Liver (tissue), 9 donors: ENCODE data around the gene PFDN2. TPM values are rescaled to one million over a fixed set of nuclear protein-coding genes. Genes with fewer than 3 reads are reported as not detected.

Experiments
- DNase-seq: peaks from one replicate; pipeline ENCODE4 v3.0.0-alpha.2; 2017; ENCODE audit warnings: low spot score
- H3K27ac ChIP-seq, 2 donors: one replicate each; pipeline ENCODE4 v1.7.0; 2013; ENCODE audit warnings: inconsistent platforms in 2 of 2, low read length in 2 of 2, control low read depth in 1 of 2, low read depth in 1 of 2, mild to moderate bottlenecking in 1 of 2
- H3K27me3 ChIP-seq, 4 donors: one replicate each; pipeline versions ENCODE4 v1.6.1 to v1.7.0; 2013; ENCODE audit warnings: low read length in 3 of 4, inconsistent platforms in 1 of 4, mild to moderate bottlenecking in 1 of 4, moderate library complexity in 1 of 4; ENCODE audit not compliant: control insufficient read depth in 4 of 4, insufficient read depth in 4 of 4
- H3K36me3 ChIP-seq, 4 donors: one replicate each; pipeline versions ENCODE4 v1.6.1 to v1.7.0; 2013; ENCODE audit warnings: low read length in 3 of 4, mild to moderate bottlenecking in 3 of 4, low read depth in 1 of 4, moderate library complexity in 1 of 4; ENCODE audit not compliant: control insufficient read depth in 4 of 4, insufficient read depth in 3 of 4
- H3K4me1 ChIP-seq, 4 donors: one replicate each; pipeline versions ENCODE4 v1.6.1 to v1.7.0; 2013; ENCODE audit warnings: low read length in 3 of 4, mild to moderate bottlenecking in 3 of 4, moderate library complexity in 1 of 4; ENCODE audit not compliant: control insufficient read depth in 4 of 4, insufficient read depth in 4 of 4
- H3K4me3 ChIP-seq, 3 donors: one replicate each; pipeline versions ENCODE4 v1.6.1 to v1.7.0; 2013; ENCODE audit warnings: low read length in 3 of 3, control low read depth in 1 of 3, low read depth in 1 of 3, mild to moderate bottlenecking in 1 of 3
- H3K9ac ChIP-seq, 2 donors: one replicate each; pipeline ENCODE4 v1.7.0; 2013; ENCODE audit warnings: low read length in 2 of 2, mild to moderate bottlenecking in 2 of 2, moderate library complexity in 2 of 2, control low read depth in 1 of 2, low read depth in 1 of 2
- H3K9me3 ChIP-seq, 4 donors: one replicate each; pipeline versions ENCODE4 v1.6.1 to v1.7.0; 2013; ENCODE audit warnings: low read length in 3 of 4; ENCODE audit not compliant: control insufficient read depth in 4 of 4
- ATF3 ChIP-seq: IDR thresholded peaks from 2 replicates; pipeline ENCODE4 v1.6.1; 2016; ENCODE audit warnings: antibody characterized with exemption
- EGR1 ChIP-seq, 2 donors: IDR thresholded peaks; 2 replicates each; pipeline ENCODE4 v1.6.1; 2016 to 2018; ENCODE audit warnings: antibody characterized with exemption in 2 of 2, low read depth in 2 of 2
- FOXA1 ChIP-seq: IDR thresholded peaks from 2 replicates; pipeline ENCODE4 v1.6.1; 2016; ENCODE audit warnings: antibody characterized with exemption
- FOXA2 ChIP-seq: IDR thresholded peaks from 2 replicates; pipeline ENCODE4 v1.6.1; 2016; ENCODE audit warnings: antibody characterized with exemption
- GABPA ChIP-seq, 2 donors: IDR thresholded peaks in 1 of 2; conservative IDR thresholded peaks in 1 of 2; 2 replicates each; pipeline ENCODE4 v1.6.1; 2016; ENCODE audit warnings: antibody characterized with exemption in 2 of 2, mild to moderate bottlenecking in 1 of 2, moderate library complexity in 1 of 2
- HNF4A ChIP-seq, 2 donors: conservative IDR thresholded peaks; 2 replicates each; pipeline ENCODE4 v1.6.1; 2016; ENCODE audit warnings: antibody characterized with exemption in 2 of 2, mild to moderate bottlenecking in 2 of 2
- HNF4G ChIP-seq: IDR thresholded peaks from 2 replicates; pipeline ENCODE4 v1.6.1; 2016; ENCODE audit warnings: antibody characterized with exemption
- JUND ChIP-seq, 2 donors: IDR thresholded peaks; 2 replicates each; pipeline ENCODE4 v1.6.1; 2016; ENCODE audit warnings: antibody characterized with exemption in 2 of 2
- NR2F2 ChIP-seq: IDR thresholded peaks from 2 replicates; pipeline ENCODE4 v1.6.1; 2016; ENCODE audit warnings: antibody characterized with exemption
- RAD21 ChIP-seq, 2 donors: IDR thresholded peaks; 2 replicates each; pipeline ENCODE4 v1.6.1; 2016; ENCODE audit warnings: antibody characterized with exemption in 2 of 2, mild to moderate bottlenecking in 2 of 2
- REST ChIP-seq: IDR thresholded peaks from 2 replicates; pipeline ENCODE4 v1.6.1; 2016; ENCODE audit warnings: antibody characterized with exemption, mild to moderate bottlenecking
- RXRA ChIP-seq, 2 donors: IDR thresholded peaks; 2 replicates each; pipeline ENCODE4 v1.6.1; 2017 to 2018; ENCODE audit warnings: antibody characterized with exemption in 2 of 2, mild to moderate bottlenecking in 1 of 2
- SP1 ChIP-seq: IDR thresholded peaks from 2 replicates; pipeline ENCODE4 v1.6.1; 2018; ENCODE audit warnings: antibody characterized with exemption, mild to moderate bottlenecking
- TAF1 ChIP-seq: conservative IDR thresholded peaks from 2 replicates; pipeline ENCODE4 v1.6.1; 2016; ENCODE audit warnings: antibody characterized with exemption, mild to moderate bottlenecking
- YY1 ChIP-seq: IDR thresholded peaks from 2 replicates; pipeline ENCODE4 v1.6.1; 2016; ENCODE audit warnings: antibody characterized with exemption, mild to moderate bottlenecking
- WGBS: extraction: QIAGEN DNeasy Blood & Tissue Kit; methylation state at CpG from one replicate; pipeline ENCODE4 v1.1.7; 2013; 5-methylcytosine and 5-hydroxymethylcytosine counted together
- polyA plus RNA-seq, 2 donors: library from polyadenylated mRNA; stranded (reverse) in 1 of 2; unstranded in 1 of 2; fragments of 200-250 nt in 1 of 2; fragments of >200 nt in 1 of 2; fragmentation: Nextera tagmentation in 1 of 2; extraction: Ambion mirVana in 1 of 2; gene quantifications; one replicate each; pipeline versions ENCODE4 v1.2.1 to v1.2.3, GENCODE V29; 2013 to 2015
- total RNA-seq, 2 donors: library from RNA; depleted of rRNA; stranded (reverse); fragments of >200 nt; gene quantifications; one replicate each; pipeline ENCODE4 v1.2.3, GENCODE V29; 2014
- TF ChIP-seq, protein P1 (sequence below): fragments of 150-350 bp; IDR thresholded peaks from 2 replicates; pipeline ENCODE4 v1.5.1; 2017; ENCODE audit warnings: improper control_type of control experiment, low read depth, low read length; ENCODE audit not compliant: missing input control
- TF ChIP-seq, protein P2 (sequence below): IDR thresholded peaks from 2 replicates; pipeline ENCODE4 v1.6.1; 2016; ENCODE audit warnings: antibody characterized with exemption
- TF ChIP-seq, protein P3 (sequence below): IDR thresholded peaks from 2 replicates; pipeline ENCODE4 v1.6.1; 2016; ENCODE audit warnings: antibody characterized with exemption
- donor health status: healthy.
- donor health status: healthy.
- donor health status: healthy.
- donor health status: healthy.
- donor health status: healthy.

Gene PFDN2
- total and polyA plus RNA-seq, 4 donors = 12.4 to 61.9 (median 34.0) TPM

- Histone ChIP-seq H3K27me3 (no peaks in the 10 kb centered on the region), H3K4me1 (peaks cover 0 to 1% (median 0%) of the 10 kb centered on the region in 4 donors), H3K27ac (no peak overlapping the region), H3K4me3 (no peak overlapping the region), H3K9me3 (no peaks in the 10 kb centered on the region), H3K36me3 (no peaks in the 10 kb centered on the region), H3K9ac (no peak overlapping the region)
- 84% methylated on average over 3 of the region's 3 CpGs for WGBS
- TF ChIP-seq ATF3 = no peak
- TF ChIP-seq SP1 = no peak
- TF ChIP-seq, protein P1, sequence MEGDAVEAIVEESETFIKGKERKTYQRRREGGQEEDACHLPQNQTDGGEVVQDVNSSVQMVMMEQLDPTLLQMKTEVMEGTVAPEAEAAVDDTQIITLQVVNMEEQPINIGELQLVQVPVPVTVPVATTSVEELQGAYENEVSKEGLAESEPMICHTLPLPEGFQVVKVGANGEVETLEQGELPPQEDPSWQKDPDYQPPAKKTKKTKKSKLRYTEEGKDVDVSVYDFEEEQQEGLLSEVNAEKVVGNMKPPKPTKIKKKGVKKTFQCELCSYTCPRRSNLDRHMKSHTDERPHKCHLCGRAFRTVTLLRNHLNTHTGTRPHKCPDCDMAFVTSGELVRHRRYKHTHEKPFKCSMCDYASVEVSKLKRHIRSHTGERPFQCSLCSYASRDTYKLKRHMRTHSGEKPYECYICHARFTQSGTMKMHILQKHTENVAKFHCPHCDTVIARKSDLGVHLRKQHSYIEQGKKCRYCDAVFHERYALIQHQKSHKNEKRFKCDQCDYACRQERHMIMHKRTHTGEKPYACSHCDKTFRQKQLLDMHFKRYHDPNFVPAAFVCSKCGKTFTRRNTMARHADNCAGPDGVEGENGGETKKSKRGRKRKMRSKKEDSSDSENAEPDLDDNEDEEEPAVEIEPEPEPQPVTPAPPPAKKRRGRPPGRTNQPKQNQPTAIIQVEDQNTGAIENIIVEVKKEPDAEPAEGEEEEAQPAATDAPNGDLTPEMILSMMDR = no peak
- no peak for TF ChIP-seq GABPA (IDR thresholded peaks at IDR 0.05 in 1 of 2, conservative IDR thresholded peaks at IDR 0.05 in 1 of 2)
- no peak for TF ChIP-seq RXRA (IDR thresholded peaks at IDR 0.05)
- TF ChIP-seq FOXA1 = no peak
- no peak for DNase-seq
These were observed 29.2 kb downstream of the PFDN2 start for GRCh38 chr1:161088587-161089110.

- H3K4me3 ChIP-seq = no peak overlapping the region
- no peak overlapping the region for H3K27ac ChIP-seq
- peaks cover 0 to 1% (median 0%) of the 10 kb centered on the region in 4 donors for H3K4me1 ChIP-seq
- no peaks in the 10 kb centered on the region for H3K9me3 ChIP-seq
- no peaks in the 10 kb centered on the region for H3K36me3 ChIP-seq
- H3K9ac ChIP-seq = no peak overlapping the region
- no peaks in the 10 kb centered on the region for H3K27me3 ChIP-seq
- no peak for DNase-seq
- TF ChIP-seq, protein P2, sequence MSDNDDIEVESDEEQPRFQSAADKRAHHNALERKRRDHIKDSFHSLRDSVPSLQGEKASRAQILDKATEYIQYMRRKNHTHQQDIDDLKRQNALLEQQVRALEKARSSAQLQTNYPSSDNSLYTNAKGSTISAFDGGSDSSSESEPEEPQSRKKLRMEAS = no peak
- TF ChIP-seq YY1 (no peak), GABPA (IDR thresholded peaks at IDR 0.05 in 1 of 2, conservative IDR thresholded peaks at IDR 0.05 in 1 of 2) (no peak), FOXA2 (no peak), HNF4A (conservative IDR thresholded peaks at IDR 0.05) (no peak), NR2F2 (no peak), RAD21 (IDR thresholded peaks at IDR 0.05) (no peak), SP1 (no peak), TAF1 (no peak), EGR1 (IDR thresholded peaks at IDR 0.05; ENCODE audit: low read depth in 2 of 2) (no peak), REST (no peak), JUND (IDR thresholded peaks at IDR 0.05) (no peak), ATF3 (no peak), RXRA (IDR thresholded peaks at IDR 0.05) (no peak), FOXA1 (no peak), HNF4G (no peak)
- TF ChIP-seq, protein P3, sequence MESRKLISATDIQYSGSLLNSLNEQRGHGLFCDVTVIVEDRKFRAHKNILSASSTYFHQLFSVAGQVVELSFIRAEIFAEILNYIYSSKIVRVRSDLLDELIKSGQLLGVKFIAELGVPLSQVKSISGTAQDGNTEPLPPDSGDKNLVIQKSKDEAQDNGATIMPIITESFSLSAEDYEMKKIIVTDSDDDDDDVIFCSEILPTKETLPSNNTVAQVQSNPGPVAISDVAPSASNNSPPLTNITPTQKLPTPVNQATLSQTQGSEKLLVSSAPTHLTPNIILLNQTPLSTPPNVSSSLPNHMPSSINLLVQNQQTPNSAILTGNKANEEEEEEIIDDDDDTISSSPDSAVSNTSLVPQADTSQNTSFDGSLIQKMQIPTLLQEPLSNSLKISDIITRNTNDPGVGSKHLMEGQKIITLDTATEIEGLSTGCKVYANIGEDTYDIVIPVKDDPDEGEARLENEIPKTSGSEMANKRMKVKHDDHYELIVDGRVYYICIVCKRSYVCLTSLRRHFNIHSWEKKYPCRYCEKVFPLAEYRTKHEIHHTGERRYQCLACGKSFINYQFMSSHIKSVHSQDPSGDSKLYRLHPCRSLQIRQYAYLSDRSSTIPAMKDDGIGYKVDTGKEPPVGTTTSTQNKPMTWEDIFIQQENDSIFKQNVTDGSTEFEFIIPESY = no peak
- TF ChIP-seq, protein P1 = no peak
- 78% methylated on average over 4 of the region's 4 CpGs for WGBS
These were observed 31.4 kb downstream of the PFDN2 start for GRCh38 chr1:161086457-161086856.
